ENCODE results near the gene ZMYND10.

DNA sequence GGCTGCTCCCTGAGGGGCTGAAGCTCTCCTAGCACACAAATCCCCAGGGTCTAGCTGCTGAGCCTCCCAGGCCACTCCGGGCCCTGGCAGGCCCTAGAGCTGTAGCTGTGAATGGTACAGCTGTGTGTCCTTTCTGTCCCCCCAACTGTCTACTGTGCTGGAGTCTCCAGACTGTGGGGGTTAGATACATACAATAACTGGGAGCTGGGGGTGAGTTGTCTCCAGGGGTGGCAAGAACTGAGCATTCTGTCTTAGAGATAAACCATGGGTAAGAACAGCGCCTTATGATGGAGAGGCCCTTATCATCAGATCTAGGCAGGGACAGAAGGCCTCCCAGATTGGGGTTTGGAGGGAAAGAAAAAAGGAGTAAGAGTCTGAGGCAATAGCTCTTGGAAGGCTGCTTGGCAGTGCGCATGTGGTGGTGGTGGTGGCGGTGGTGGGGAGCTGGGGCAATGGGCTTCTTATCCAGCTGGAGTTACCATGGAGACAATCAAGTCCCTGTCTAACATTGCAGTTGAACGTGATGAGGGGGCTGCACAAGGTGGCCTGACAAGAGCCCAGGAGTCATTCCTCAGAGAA lies 8.7 kb upstream of the ZMYND10 start:
- TF ChIP-seq, protein P1, sequence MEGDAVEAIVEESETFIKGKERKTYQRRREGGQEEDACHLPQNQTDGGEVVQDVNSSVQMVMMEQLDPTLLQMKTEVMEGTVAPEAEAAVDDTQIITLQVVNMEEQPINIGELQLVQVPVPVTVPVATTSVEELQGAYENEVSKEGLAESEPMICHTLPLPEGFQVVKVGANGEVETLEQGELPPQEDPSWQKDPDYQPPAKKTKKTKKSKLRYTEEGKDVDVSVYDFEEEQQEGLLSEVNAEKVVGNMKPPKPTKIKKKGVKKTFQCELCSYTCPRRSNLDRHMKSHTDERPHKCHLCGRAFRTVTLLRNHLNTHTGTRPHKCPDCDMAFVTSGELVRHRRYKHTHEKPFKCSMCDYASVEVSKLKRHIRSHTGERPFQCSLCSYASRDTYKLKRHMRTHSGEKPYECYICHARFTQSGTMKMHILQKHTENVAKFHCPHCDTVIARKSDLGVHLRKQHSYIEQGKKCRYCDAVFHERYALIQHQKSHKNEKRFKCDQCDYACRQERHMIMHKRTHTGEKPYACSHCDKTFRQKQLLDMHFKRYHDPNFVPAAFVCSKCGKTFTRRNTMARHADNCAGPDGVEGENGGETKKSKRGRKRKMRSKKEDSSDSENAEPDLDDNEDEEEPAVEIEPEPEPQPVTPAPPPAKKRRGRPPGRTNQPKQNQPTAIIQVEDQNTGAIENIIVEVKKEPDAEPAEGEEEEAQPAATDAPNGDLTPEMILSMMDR (IDR thresholded peaks at IDR 0.05): no peak
- no peak for TF ChIP-seq POLR2A (IDR thresholded peaks at IDR 0.05)
